Astrocyte of the spinal cord (primary cell): ENCODE results near the gene IL18R1.

Source experiments
- DNase-seq: peaks from one replicate; pipeline ENCODE4 v3.0.0; 2011; ENCODE audit warnings: low read depth, low spot score
- H3K4me3 ChIP-seq: 2 replicates; pipeline ENCODE4 v1.5.1; 2011; ENCODE audit warnings: low read depth, mild to moderate bottlenecking, low read length, moderate library complexity
- in situ Hi-C: cut with HindIII; loops from 2 replicates; pipeline ENCODE4 v1.10.0; 2017; ENCODE audit warnings: low sequenced_read_pairs
- TF ChIP-seq, protein P1 (sequence below): IDR thresholded peaks from 2 replicates; pipeline ENCODE4 v1.5.1; 2012; ENCODE audit warnings: low read depth, mild to moderate bottlenecking, low read length, inconsistent platforms

The IL18R1 gene, protein sequence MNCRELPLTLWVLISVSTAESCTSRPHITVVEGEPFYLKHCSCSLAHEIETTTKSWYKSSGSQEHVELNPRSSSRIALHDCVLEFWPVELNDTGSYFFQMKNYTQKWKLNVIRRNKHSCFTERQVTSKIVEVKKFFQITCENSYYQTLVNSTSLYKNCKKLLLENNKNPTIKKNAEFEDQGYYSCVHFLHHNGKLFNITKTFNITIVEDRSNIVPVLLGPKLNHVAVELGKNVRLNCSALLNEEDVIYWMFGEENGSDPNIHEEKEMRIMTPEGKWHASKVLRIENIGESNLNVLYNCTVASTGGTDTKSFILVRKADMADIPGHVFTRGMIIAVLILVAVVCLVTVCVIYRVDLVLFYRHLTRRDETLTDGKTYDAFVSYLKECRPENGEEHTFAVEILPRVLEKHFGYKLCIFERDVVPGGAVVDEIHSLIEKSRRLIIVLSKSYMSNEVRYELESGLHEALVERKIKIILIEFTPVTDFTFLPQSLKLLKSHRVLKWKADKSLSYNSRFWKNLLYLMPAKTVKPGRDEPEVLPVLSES

DNA sequence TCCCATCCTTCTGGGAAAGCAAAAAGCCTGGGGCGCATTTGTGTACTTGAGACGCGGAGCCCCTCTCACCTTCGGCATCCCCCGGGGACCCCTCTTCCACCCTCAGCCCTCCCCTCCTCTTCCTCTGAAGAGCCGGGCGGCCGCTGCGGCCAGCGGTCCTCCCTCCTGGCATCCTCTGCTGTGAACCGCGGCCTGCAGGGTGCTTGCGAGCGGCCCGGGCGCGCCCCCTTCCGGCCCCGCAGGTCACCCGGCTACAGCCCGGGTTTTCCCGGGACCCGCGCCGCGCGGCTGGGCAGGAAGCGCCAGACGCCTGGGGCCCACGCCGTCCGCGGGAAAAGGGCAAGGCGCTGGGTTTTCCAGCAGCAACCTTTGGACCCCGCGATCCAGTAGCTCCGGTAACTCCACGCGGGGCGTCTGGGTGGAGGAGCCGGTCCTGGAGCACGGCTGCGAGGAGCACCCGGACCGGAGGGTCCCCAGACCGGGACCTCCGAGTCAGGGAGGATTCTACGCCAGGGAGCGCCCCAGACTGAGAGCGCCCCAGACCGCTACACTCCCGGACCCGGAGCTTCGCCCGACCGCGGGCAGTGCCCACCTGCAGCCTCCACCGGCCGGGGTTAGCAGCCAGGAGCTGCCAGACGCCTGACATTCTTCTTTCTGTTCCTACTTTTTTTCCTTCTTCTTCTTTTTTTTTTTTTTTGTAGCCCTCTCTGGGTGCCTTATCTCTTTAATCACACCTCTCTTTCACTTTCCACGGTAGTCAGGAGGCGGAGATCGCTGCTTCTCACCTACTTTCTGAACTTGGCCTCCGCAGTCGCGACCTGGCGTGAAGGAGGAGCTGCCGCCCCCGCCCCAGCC, at the start of gene IL18R1:
Gene IL18R1, plus strand, starts transcription at position 271 of the 855 bp plus-strand sequence. CDS start 6,865 bp downstream, outside the sequence.
- H3K4me3 ChIP-seq, result peak within 1 kb of the TSS; percentile 61
- in situ Hi-C loops, result no loop called here
- TF ChIP-seq, protein P1, sequence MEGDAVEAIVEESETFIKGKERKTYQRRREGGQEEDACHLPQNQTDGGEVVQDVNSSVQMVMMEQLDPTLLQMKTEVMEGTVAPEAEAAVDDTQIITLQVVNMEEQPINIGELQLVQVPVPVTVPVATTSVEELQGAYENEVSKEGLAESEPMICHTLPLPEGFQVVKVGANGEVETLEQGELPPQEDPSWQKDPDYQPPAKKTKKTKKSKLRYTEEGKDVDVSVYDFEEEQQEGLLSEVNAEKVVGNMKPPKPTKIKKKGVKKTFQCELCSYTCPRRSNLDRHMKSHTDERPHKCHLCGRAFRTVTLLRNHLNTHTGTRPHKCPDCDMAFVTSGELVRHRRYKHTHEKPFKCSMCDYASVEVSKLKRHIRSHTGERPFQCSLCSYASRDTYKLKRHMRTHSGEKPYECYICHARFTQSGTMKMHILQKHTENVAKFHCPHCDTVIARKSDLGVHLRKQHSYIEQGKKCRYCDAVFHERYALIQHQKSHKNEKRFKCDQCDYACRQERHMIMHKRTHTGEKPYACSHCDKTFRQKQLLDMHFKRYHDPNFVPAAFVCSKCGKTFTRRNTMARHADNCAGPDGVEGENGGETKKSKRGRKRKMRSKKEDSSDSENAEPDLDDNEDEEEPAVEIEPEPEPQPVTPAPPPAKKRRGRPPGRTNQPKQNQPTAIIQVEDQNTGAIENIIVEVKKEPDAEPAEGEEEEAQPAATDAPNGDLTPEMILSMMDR, result peak; percentile 74
- DNase-seq, result peak; percentile 71

DNA sequence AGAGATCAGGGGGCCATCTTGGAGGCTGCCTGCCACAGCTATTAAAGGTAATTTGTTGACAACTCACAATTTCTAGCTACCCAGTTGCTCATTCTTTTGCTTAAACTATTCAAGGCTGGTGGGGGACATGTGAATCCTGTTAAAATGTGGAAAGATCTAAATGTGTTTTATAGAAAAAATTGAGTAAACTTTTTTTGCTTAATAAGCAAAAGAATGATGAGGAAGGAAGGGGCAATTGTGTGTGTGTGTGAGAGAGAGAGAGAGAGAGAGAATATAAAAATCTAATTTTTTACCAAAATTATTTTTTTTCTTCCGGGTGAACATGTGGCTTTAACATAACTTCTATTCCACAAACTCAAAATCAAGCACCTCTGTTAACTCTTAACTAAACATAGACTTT, 49.5 kb upstream of the IL18R1 start:
- DNase-seq, result no peak
- in situ Hi-C loops, result no loop called here
- H3K4me3 ChIP-seq, result no peak overlapping the region
- TF ChIP-seq, protein P1, result no peak

DNA sequence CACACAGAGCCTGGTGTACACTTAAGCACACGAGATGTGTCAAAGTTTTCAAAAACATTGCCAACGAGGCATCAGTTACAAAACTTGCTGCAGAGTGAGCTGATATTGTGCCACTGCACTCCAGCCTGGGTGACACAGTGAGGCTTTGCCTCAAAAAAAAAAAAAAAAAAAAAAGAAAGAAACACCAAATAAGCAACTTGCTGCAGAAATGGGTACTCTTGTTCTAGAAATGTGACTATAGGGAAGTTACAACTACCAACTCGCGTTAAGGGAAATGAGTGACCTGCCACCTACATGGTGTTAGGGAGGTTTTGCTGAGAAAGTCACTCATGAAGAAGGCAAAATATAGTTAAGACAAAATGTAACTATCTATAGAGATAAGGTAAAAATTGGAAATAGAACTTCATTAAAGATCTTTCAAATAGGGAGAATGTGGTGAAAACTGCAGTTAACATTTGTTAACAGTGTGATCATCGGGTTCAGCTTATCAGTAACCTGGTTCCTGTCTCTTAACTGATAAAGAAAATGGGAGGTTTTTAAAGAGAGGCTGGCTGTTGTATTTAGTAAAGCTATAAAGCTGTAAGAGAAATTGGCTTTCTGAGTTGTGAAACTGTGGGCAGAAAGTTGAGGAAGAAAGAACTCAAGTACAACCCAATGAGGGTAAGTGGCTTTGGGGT, 44.5 kb upstream of the IL18R1 start, which contains the start of gene IL1RL1:
Gene IL1RL1, plus strand, starts transcription at position 600 of the 677 bp plus-strand sequence. CDS start 26,702 bp downstream, outside the sequence.
- TF ChIP-seq, protein P1, result no peak
- H3K4me3 ChIP-seq, result no peak within 1 kb of the TSS
- DNase-seq, result no peak
- in situ Hi-C loops, result no loop called here

DNA sequence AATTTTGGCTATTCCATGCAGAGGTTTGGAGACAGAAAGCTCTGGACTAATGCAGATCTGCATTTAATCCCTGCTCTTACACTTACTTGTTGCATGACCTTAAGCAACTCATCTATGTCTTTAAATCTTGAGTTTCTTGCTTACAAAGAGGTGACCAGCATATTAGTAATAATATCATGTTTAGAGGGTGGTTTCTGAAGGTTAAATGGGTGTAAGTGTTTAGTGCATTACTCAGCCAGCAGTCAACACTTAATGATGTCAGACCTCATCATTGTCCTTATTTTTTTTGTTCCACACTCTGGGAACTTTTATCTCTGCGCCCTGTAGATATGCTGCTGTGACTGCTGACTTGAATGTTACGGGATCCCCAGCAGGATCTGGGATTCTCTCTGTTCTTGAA, 42.6 kb upstream of the IL18R1 start:
- DNase-seq, result peak; percentile 67
- TF ChIP-seq, protein P1, result no peak
- in situ Hi-C loops, result no loop called here
- H3K4me3 ChIP-seq, result no peak overlapping the region

DNA sequence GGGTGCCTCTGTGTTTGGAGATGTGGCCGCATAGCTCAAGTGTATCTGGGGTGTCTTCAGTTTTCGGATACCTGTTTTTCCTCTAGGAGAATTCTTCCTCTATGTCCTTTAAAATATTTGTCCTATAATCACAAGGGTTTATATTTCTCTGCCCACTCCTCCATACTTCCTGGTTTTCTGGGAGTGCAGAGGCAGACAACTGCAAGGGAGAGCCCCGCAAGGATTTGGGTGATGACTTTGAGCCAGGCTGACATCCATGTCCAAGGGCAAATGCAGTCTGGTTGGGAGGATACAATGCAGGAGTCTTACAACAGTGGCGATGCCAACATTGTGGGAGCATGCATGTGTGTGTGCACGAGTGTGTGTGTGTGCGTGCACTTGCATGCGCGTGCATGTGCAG, 42.1 kb upstream of the IL18R1 start:
- in situ Hi-C loops, result no loop called here
- TF ChIP-seq, protein P1, result no peak
- DNase-seq, result no peak
- H3K4me3 ChIP-seq, result no peak overlapping the region

DNA sequence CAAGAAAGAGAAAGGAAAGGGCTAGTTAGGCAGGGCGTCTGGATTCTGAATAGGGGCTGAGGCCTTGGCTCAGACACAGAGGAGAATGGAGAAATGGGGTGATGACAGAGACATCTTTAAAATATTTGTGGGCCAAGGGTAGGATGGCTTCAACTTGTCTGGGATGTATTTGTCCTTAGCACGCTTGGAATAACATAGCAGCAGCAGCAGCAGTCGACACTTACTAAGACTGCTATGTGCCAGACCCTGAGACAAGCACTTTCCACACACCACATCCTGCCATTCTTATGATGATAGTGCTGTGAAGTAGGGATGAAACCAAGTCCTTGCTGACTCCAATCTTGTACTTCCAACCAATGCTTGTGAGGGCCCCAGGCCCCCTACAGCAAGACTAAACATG, 41.6 kb upstream of the IL18R1 start:
- in situ Hi-C loops, result no loop called here
- TF ChIP-seq, protein P1, result no peak
- no peak for DNase-seq
- no peak overlapping the region for H3K4me3 ChIP-seq
